Suprapubic skin (tissue), 4 donors: Measurements from ENCODE around the gene ZNF408. TPM values are rescaled to one million over a fixed set of nuclear protein-coding genes. Genes with fewer than 3 reads are reported as not detected.
"Not testable (repeated sequence)": the region's sequence is repeated elsewhere in the genome, so short reads cannot be mapped to it uniquely, and the experiment has no call there.

Source experiments
- DNase-seq, 2 donors: peaks; one replicate each; pipeline ENCODE4 v3.0.0-alpha.2; 2019; ENCODE audit warnings: low spot score in 2 of 2
- H3K27ac ChIP-seq: fragments of 200-600 bp; sonication (generic); one replicate; pipeline ENCODE4 v1.5.1; 2019
- H3K27me3 ChIP-seq: fragments of 200-600 bp; sonication (generic); one replicate; pipeline ENCODE4 v1.5.1; 2019
- H3K36me3 ChIP-seq: fragments of 200-600 bp; sonication (generic); one replicate; pipeline ENCODE4 v1.5.1; 2019
- H3K4me1 ChIP-seq: fragments of 200-600 bp; sonication (generic); one replicate; pipeline ENCODE4 v1.5.1; 2019
- H3K4me3 ChIP-seq: fragments of 200-600 bp; sonication (generic); one replicate; pipeline ENCODE4 v1.5.1; 2019; ENCODE audit warnings: mild to moderate bottlenecking
- H3K9me3 ChIP-seq: fragments of 200-600 bp; sonication (generic); one replicate; pipeline ENCODE4 v1.5.1; 2019
- EP300 ChIP-seq: sonication (generic); formaldehyde crosslinking; IDR thresholded peaks from one replicate; pipeline ENCODE4 v1.6.1; 2017; ENCODE audit warnings: antibody characterized with exemption
- POLR2A ChIP-seq, 2 donors: fragments of 450-650 bp; IDR thresholded peaks; one replicate each; pipeline ENCODE4 v1.6.1; 2017; ENCODE audit warnings: antibody characterized with exemption in 2 of 2, mild to moderate bottlenecking in 2 of 2, moderate library complexity in 2 of 2
- POLR2AphosphoS5 ChIP-seq, 3 donors: sonication (generic); formaldehyde crosslinking; IDR thresholded peaks; one replicate each; pipeline ENCODE4 v1.6.1; 2017; ENCODE audit warnings: antibody characterized with exemption in 3 of 3
- WGBS: methylation state at CpG from one replicate; pipeline ENCODE4 v1.1.5; 2018; 5-methylcytosine and 5-hydroxymethylcytosine counted together
- total RNA-seq, 4 donors: library from RNA; depleted of rRNA; stranded (reverse); fragments of >200 nt; gene quantifications; one replicate each; pipeline ENCODE4 v1.1.0, GENCODE V29; 2016
- TF ChIP-seq, protein P1 (sequence below), 2 donors: fragments of 200-600 bp in 1 of 2; fragments of 450-650 bp in 1 of 2; sonication (generic) in 1 of 2; IDR thresholded peaks; one replicate each; pipeline ENCODE4 v1.5.1; 2016 to 2019; ENCODE audit warnings: antibody characterized with exemption in 2 of 2, mild to moderate bottlenecking in 1 of 2, moderate library complexity in 1 of 2

The ZNF408 gene
- total RNA-seq, 4 donors from 2014 or later = 11.6 to 25.6 (median 13.7) TPM

DNA sequence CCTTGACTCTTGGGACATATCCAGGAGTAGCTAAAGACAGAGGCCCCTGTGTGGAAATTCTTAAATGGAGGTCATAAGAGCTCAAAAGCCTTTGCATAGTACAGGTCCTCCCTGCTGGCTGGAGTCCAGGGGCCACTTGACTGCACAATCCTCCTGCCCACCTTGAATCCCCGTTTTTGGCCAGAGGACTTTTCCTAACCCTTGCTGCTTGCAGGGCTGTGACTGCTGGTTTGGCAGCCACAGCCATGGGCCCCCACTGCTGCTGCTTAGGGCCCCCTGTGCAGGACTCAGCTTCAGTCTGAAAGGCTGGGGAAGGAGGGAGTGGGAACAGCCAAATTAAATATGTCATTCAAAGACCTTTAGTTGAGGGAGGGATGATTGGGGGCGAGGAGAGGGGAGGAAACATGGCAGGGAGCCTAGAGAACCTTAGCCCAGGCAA is 33.8 kb upstream of the ZNF408 start:
- peak; percentile 38 to 46 for DNase-seq
- Histone ChIP-seq H3K4me3 (no peak overlapping the region), H3K4me1 (peaks cover 8% of the 10 kb centered on the region), H3K27me3 (no peaks in the 10 kb centered on the region), H3K27ac (peak overlapping the region; percentile 60), H3K9me3 (no peaks in the 10 kb centered on the region), H3K36me3 (peaks cover 98% of the 10 kb centered on the region)
- TF ChIP-seq EP300 (no peak), POLR2AphosphoS5 (IDR thresholded peaks at IDR 0.05) (no peak), POLR2A (IDR thresholded peaks at IDR 0.05) (no peak)
- TF ChIP-seq, protein P1, sequence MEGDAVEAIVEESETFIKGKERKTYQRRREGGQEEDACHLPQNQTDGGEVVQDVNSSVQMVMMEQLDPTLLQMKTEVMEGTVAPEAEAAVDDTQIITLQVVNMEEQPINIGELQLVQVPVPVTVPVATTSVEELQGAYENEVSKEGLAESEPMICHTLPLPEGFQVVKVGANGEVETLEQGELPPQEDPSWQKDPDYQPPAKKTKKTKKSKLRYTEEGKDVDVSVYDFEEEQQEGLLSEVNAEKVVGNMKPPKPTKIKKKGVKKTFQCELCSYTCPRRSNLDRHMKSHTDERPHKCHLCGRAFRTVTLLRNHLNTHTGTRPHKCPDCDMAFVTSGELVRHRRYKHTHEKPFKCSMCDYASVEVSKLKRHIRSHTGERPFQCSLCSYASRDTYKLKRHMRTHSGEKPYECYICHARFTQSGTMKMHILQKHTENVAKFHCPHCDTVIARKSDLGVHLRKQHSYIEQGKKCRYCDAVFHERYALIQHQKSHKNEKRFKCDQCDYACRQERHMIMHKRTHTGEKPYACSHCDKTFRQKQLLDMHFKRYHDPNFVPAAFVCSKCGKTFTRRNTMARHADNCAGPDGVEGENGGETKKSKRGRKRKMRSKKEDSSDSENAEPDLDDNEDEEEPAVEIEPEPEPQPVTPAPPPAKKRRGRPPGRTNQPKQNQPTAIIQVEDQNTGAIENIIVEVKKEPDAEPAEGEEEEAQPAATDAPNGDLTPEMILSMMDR (IDR thresholded peaks at IDR 0.05) = no peak
- WGBS = 79% methylated on average over 2 of the region's 2 CpGs

DNA sequence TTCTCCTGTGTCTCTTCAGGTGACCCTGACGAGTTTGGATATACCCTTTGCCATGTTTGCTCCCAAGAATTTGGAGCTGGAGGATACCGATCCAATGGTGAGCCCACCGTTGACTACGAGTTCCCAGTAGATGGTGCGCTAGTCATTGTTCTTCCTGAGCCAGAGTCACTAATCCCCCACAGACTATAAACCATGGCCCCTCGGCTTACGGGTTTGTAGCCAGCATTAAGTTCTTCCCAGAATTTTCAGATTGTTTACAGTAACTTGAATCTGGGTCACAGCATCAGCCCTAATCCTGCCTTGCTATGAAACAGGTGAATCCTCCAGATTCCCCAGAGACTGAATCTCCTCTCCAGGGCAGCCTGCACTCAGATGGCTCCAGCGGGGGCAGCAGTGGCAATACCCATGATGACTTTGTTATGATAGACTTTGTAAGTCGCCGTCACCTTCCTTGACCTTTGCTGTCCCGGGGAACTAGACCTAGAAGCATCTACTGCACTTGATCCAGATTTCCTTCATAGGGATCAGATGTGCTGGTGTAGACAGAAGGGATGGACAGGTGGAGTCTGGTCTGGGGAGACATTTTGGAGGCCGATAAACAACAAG is 32.2 kb upstream of the ZNF408 start:
- Histone ChIP-seq H3K4me1 (peaks cover 13% of the 10 kb centered on the region), H3K27ac (no peak overlapping the region)
- WGBS = 94% methylated on average over 9 of the region's 12 CpGs

DNA sequence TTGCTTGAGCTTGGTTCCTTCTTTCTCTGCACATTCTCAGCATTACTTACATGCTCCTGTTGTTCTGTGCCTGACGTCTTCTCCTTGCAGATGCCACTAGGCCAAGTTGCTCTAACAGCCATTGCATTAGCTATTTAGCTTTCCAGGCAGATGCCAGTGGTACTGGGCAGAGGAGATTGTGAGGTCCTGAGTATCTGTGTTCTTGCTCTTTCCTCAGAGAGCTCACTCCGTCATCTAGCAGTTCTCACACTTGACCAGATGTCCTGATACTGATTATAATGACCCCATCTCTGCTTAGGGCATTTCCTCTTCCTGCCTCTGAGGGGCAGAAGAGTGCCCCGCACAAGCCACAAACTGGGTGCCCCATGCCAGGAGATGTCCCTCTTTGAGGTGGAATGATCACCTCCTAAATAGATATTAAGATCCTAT is 31.1 kb upstream of the ZNF408 start:
- Histone ChIP-seq H3K27me3 (no peaks in the 10 kb centered on the region), H3K4me3 (no peak overlapping the region), H3K4me1 (peaks cover 25% of the 10 kb centered on the region), H3K27ac (no peak overlapping the region), H3K9me3 (no peaks in the 10 kb centered on the region), H3K36me3 (peaks cover 95% of the 10 kb centered on the region)
- no peak for TF ChIP-seq POLR2AphosphoS5 (IDR thresholded peaks at IDR 0.05)
- TF ChIP-seq, protein P1 (IDR thresholded peaks at IDR 0.05) = no peak
- no peak for TF ChIP-seq POLR2A (IDR thresholded peaks at IDR 0.05)
- 55% methylated on average over 3 of the region's 3 CpGs for WGBS
- DNase-seq = peak; percentile 38 to 54

More for the DNA sequence above, 32.2 kb upstream of the ZNF408 start:
- Histone ChIP-seq H3K27me3 (no peaks in the 10 kb centered on the region), H3K9me3 (no peaks in the 10 kb centered on the region), H3K36me3 (peaks cover 99% of the 10 kb centered on the region), H3K4me3 (no peak overlapping the region)
- peak; percentile 25 to 57 for DNase-seq
- TF ChIP-seq, protein P1 (IDR thresholded peaks at IDR 0.05) = no peak
- TF ChIP-seq EP300 (no peak), POLR2A (IDR thresholded peaks at IDR 0.05) (no peak), POLR2AphosphoS5 (IDR thresholded peaks at IDR 0.05) (no peak)

DNA sequence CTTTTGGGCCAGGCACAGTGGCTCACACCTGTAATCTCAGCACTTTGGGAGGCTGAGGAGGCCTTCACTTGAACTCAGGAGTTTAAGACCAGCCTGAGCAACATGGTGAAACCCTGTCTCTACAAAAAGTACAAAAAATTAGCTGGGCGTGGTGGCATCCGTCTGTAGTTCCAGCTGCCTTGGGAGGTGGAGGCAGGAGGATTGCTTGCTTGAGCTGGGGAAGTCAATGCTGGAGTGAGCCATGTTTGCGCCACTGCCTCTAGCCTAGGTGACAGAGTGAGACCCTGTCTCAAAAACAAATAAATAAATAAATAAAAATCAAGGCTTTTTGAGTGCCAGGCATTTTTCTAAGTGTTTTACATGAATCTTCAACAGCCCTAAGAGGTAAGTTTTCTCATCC is 30.3 kb upstream of the ZNF408 start:
- not testable (repeated sequence) for H3K9me3 ChIP-seq, H3K4me3 ChIP-seq, H3K27ac ChIP-seq, H3K27me3 ChIP-seq
- peaks cover 87% of the 10 kb centered on the region for H3K36me3 ChIP-seq
- 89% methylated on average over 3 of the region's 3 CpGs for WGBS
- peak in 1 of 2 donors; percentile 43 for DNase-seq
- peaks cover 33% of the 10 kb centered on the region for H3K4me1 ChIP-seq

DNA sequence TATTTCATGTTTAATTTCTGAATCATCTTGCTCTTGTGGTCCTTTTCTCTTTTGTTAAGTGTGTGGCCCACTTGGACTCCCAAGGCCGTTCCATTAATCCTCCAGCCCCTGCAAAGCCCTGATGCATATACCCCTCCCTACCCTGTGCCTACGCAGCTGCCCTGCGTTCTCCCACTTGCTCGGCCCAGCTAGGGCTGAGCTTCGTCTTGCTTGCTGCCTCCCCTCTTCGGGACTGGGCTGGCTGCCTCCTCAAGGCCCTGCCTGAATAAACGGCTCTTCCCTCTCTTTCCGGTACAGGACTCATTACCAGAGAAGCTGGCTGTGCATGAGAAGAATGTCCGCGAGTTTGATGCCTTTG is 28.9 kb upstream of the ZNF408 start:
- peaks cover 76% of the 10 kb centered on the region for H3K36me3 ChIP-seq
- WGBS = 85% methylated on average over 10 of the region's 10 CpGs
- H3K4me1 ChIP-seq = peaks cover 42% of the 10 kb centered on the region
- H3K27me3 ChIP-seq = no peaks in the 10 kb centered on the region
- H3K27ac ChIP-seq = no peak overlapping the region
- H3K4me3 ChIP-seq = no peak overlapping the region
- H3K9me3 ChIP-seq = no peaks in the 10 kb centered on the region
- no peak for TF ChIP-seq EP300
- TF ChIP-seq, protein P1 (IDR thresholded peaks at IDR 0.05) = no peak
- TF ChIP-seq POLR2A (IDR thresholded peaks at IDR 0.05) = no peak
- TF ChIP-seq POLR2AphosphoS5 (IDR thresholded peaks at IDR 0.05) = no peak
- peak; percentile 45 to 59 for DNase-seq
